Karpas-422 (cell line): ENCODE results near the gene GALNT2. TPM values are rescaled to one million over a fixed set of nuclear protein-coding genes. Genes with fewer than 3 reads are reported as not detected.

Experiments
- DNase-seq: peaks from one replicate; pipeline ENCODE4 v3.0.0-alpha.2; 2015
- H2AFZ ChIP-seq: fragments of 200-600 bp; sonication (generic); 2 replicates; pipeline ENCODE4 v1.6.1; 2014; ENCODE audit warnings: antibody characterized with exemption, low read length, mixed read lengths
- H3K27ac ChIP-seq: fragments of 200-600 bp; sonication (generic); 2 replicates; pipeline ENCODE4 v1.5.1; 2014; ENCODE audit warnings: mild to moderate bottlenecking, low read length, moderate library complexity
- H3K27me3 ChIP-seq: fragments of 200-600 bp; sonication (generic); 2 replicates; pipeline ENCODE4 v1.6.1; 2014; ENCODE audit warnings: low read length, mixed read lengths
- H3K36me3 ChIP-seq: fragments of 200-600 bp; sonication (generic); 2 replicates; pipeline ENCODE4 v1.6.1; 2014; ENCODE audit warnings: low read length, mixed read lengths; ENCODE audit not compliant: insufficient read depth
- H3K4me1 ChIP-seq: fragments of 200-600 bp; sonication (generic); 2 replicates; pipeline ENCODE4 v1.6.1; 2014; ENCODE audit warnings: mild to moderate bottlenecking, low read length, mixed read lengths
- H3K4me2 ChIP-seq: fragments of 200-600 bp; sonication (generic); 2 replicates; pipeline ENCODE4 v1.6.1; 2014; ENCODE audit warnings: low read length, low read depth, mild to moderate bottlenecking; ENCODE audit not compliant: poor library complexity, severe bottlenecking
- H3K4me3 ChIP-seq: fragments of 200-600 bp; sonication (generic); 2 replicates; pipeline ENCODE4 v1.5.1; 2014; ENCODE audit warnings: mild to moderate bottlenecking, antibody characterized with exemption, low read length, mixed read lengths
- H3K79me2 ChIP-seq: fragments of 200-600 bp; sonication (generic); 2 replicates; pipeline ENCODE4 v1.6.1; 2014; ENCODE audit warnings: mild to moderate bottlenecking, low read length, mixed read lengths
- H3K9ac ChIP-seq: fragments of 200-600 bp; sonication (generic); 2 replicates; pipeline ENCODE4 v1.6.0; 2014; ENCODE audit warnings: low read length
- H3K9me2 ChIP-seq: fragments of 200-600 bp; sonication (generic), shearing (Covaris generic); replicated peaks from 2 replicates; pipeline ENCODE4 v1.6.0; 2014; ENCODE audit warnings: mild to moderate bottlenecking, low read length, moderate library complexity; ENCODE audit not compliant: insufficient read depth
- H3K9me3 ChIP-seq: fragments of 300-700, 200-600 bp; sonication (generic); 2 replicates; pipeline ENCODE4 v1.6.1; 2014; ENCODE audit warnings: low read length, mixed read lengths
- H4K20me1 ChIP-seq: fragments of 200-600 bp; sonication (generic); 2 replicates; pipeline ENCODE4 v1.6.1; 2014; ENCODE audit warnings: mild to moderate bottlenecking, antibody characterized with exemption, low read length, low read depth; ENCODE audit not compliant: insufficient read depth
- total RNA-seq: library from RNA; depleted of rRNA; stranded (reverse); fragments of >200 nt; shearing (Covaris generic); gene quantifications from 2 replicates; pipeline ENCODE4 v1.2.3, GENCODE V29; 2014; ENCODE audit warnings: low replicate concordance

Gene GALNT2
- total RNA-seq, 1 experiment from 2014 or later: 2.7 TPM

GRCh38 chr1:230170622-230171021 is 103.6 kb downstream of the GALNT2 start:
- H2AFZ ChIP-seq: no peak overlapping the region
- H3K9ac ChIP-seq: no peak overlapping the region
- H3K4me1 ChIP-seq: no peaks in the 10 kb centered on the region
- no peak overlapping the region for H3K4me2 ChIP-seq
- H3K79me2 ChIP-seq: no peaks in the 10 kb centered on the region
- no peak overlapping the region for H3K4me3 ChIP-seq
- no peaks in the 10 kb centered on the region for H3K9me3 ChIP-seq
- DNase-seq: no peak
- H3K9me2 ChIP-seq: no peaks in the 10 kb centered on the region
- H4K20me1 ChIP-seq: peaks cover 27% of the 10 kb centered on the region
- H3K27me3 ChIP-seq: no peaks in the 10 kb centered on the region
- H3K27ac ChIP-seq: no peak overlapping the region
- H3K36me3 ChIP-seq: no peaks in the 10 kb centered on the region

- no peak overlapping the region for H3K4me3 ChIP-seq
- H3K27me3 ChIP-seq: no peaks in the 10 kb centered on the region
- H4K20me1 ChIP-seq: peaks cover 25% of the 10 kb centered on the region
- no peak overlapping the region for H3K9ac ChIP-seq
- no peaks in the 10 kb centered on the region for H3K36me3 ChIP-seq
- H2AFZ ChIP-seq: no peak overlapping the region
- H3K27ac ChIP-seq: no peak overlapping the region
- no peaks in the 10 kb centered on the region for H3K9me3 ChIP-seq
- no peaks in the 10 kb centered on the region for H3K4me1 ChIP-seq
- no peak overlapping the region for H3K4me2 ChIP-seq
- no peaks in the 10 kb centered on the region for H3K79me2 ChIP-seq
- H3K9me2 ChIP-seq: no peaks in the 10 kb centered on the region
- no peak for DNase-seq
Observed at GRCh38 chr1:230171356-230172015, 104.4 kb downstream of the GALNT2 start.

- H3K9ac ChIP-seq: no peak overlapping the region
- H3K27me3 ChIP-seq: no peaks in the 10 kb centered on the region
- no peak overlapping the region for H3K4me3 ChIP-seq
- H3K79me2 ChIP-seq: no peaks in the 10 kb centered on the region
- H3K36me3 ChIP-seq: no peaks in the 10 kb centered on the region
- no peak overlapping the region for H2AFZ ChIP-seq
- no peak for DNase-seq
- no peak overlapping the region for H3K27ac ChIP-seq
- peaks cover 20% of the 10 kb centered on the region; the same call in 1 of the 2 replicates for H4K20me1 ChIP-seq
- no peak overlapping the region for H3K4me2 ChIP-seq
- H3K9me3 ChIP-seq: no peaks in the 10 kb centered on the region
- no peaks in the 10 kb centered on the region for H3K4me1 ChIP-seq
- no peaks in the 10 kb centered on the region for H3K9me2 ChIP-seq
Observed at GRCh38 chr1:230172016-230172537, 105.0 kb downstream of the GALNT2 start.

GRCh38 chr1:230173187-230173975 is 106.3 kb downstream of the GALNT2 start:
- H3K9me2 ChIP-seq: no peaks in the 10 kb centered on the region
- no peaks in the 10 kb centered on the region for H3K27me3 ChIP-seq
- H2AFZ ChIP-seq: no peak overlapping the region
- DNase-seq: no peak
- no peaks in the 10 kb centered on the region for H3K79me2 ChIP-seq
- no peaks in the 10 kb centered on the region for H3K9me3 ChIP-seq
- H3K27ac ChIP-seq: no peak overlapping the region
- no peaks in the 10 kb centered on the region for H3K36me3 ChIP-seq
- no peak overlapping the region for H3K9ac ChIP-seq
- H3K4me3 ChIP-seq: no peak overlapping the region
- no peaks in the 10 kb centered on the region for H3K4me1 ChIP-seq
- no peak overlapping the region for H3K4me2 ChIP-seq
- H4K20me1 ChIP-seq: peaks cover 20% of the 10 kb centered on the region

GRCh38 chr1:230174041-230174440 is 107.0 kb downstream of the GALNT2 start:
- no peak for DNase-seq
- no peaks in the 10 kb centered on the region for H3K27me3 ChIP-seq
- no peaks in the 10 kb centered on the region for H3K79me2 ChIP-seq

GRCh38 chr1:230174471-230175162 is 107.6 kb downstream of the GALNT2 start:
- Histone ChIP-seq H3K9me2 (no peaks in the 10 kb centered on the region), H3K79me2 (no peaks in the 10 kb centered on the region), H3K27me3 (no peaks in the 10 kb centered on the region), H3K36me3 (no peaks in the 10 kb centered on the region), H3K9ac (no peak overlapping the region), H3K4me2 (no peak overlapping the region), H4K20me1 (peaks cover 19% of the 10 kb centered on the region), H3K4me1 (no peaks in the 10 kb centered on the region), H3K9me3 (no peaks in the 10 kb centered on the region), H3K4me3 (no peak overlapping the region), H2AFZ (no peak overlapping the region), H3K27ac (no peak overlapping the region)
- DNase-seq: no peak

More at GRCh38 chr1:230174041-230174440, 107.0 kb downstream of the GALNT2 start:
- Histone ChIP-seq H3K9me3 (no peaks in the 10 kb centered on the region), H3K9ac (no peak overlapping the region), H3K4me1 (no peaks in the 10 kb centered on the region), H2AFZ (no peak overlapping the region), H3K9me2 (no peaks in the 10 kb centered on the region), H3K36me3 (no peaks in the 10 kb centered on the region), H3K4me2 (no peak overlapping the region), H3K27ac (no peak overlapping the region), H3K4me3 (no peak overlapping the region), H4K20me1 (peaks cover 20% of the 10 kb centered on the region)

GRCh38 chr1:230175163-230175747 is 108.2 kb downstream of the GALNT2 start:
- H3K79me2 ChIP-seq: no peaks in the 10 kb centered on the region
- H2AFZ ChIP-seq: no peak overlapping the region

GRCh38 chr1:230175839-230176238 is 108.8 kb downstream of the GALNT2 start:
- H4K20me1 ChIP-seq: peaks cover 16% of the 10 kb centered on the region
- no peak for DNase-seq
- H3K4me1 ChIP-seq: no peaks in the 10 kb centered on the region
- no peaks in the 10 kb centered on the region for H3K36me3 ChIP-seq
- no peak overlapping the region for H3K4me3 ChIP-seq
- H2AFZ ChIP-seq: no peak overlapping the region
- H3K27me3 ChIP-seq: no peaks in the 10 kb centered on the region
- H3K9ac ChIP-seq: no peak overlapping the region
- no peaks in the 10 kb centered on the region for H3K9me3 ChIP-seq
- no peaks in the 10 kb centered on the region for H3K9me2 ChIP-seq
- no peak overlapping the region for H3K27ac ChIP-seq
- H3K79me2 ChIP-seq: no peaks in the 10 kb centered on the region
- no peak overlapping the region for H3K4me2 ChIP-seq

More at GRCh38 chr1:230175163-230175747, 108.2 kb downstream of the GALNT2 start:
- Histone ChIP-seq H4K20me1 (peaks cover 16% of the 10 kb centered on the region), H3K27me3 (no peaks in the 10 kb centered on the region), H3K4me2 (no peak overlapping the region), H3K36me3 (no peaks in the 10 kb centered on the region), H3K27ac (no peak overlapping the region), H3K4me1 (no peaks in the 10 kb centered on the region), H3K9me3 (no peaks in the 10 kb centered on the region), H3K9me2 (no peaks in the 10 kb centered on the region), H3K4me3 (no peak overlapping the region), H3K9ac (no peak overlapping the region)
- no peak for DNase-seq
